HepG2 (cell line): ENCODE measurements around the gene ATP1A1. TPM values are rescaled to one million over a fixed set of nuclear protein-coding genes. Genes with fewer than 3 reads are reported as not detected.

ENCODE experiments used
- GTF3A ChIP-seq: sonication (generic); formaldehyde crosslinking; conservative IDR thresholded peaks from 2 replicates; pipeline ENCODE4 v1.4.0; 2020; ENCODE audit warnings: mild to moderate bottlenecking, missing genetic modification reagents
- HOXA7 ChIP-seq: sonication (generic); formaldehyde crosslinking; IDR thresholded peaks from 2 replicates; pipeline ENCODE4 v1.8.1; 2022; ENCODE audit warnings: mild to moderate bottlenecking, missing genetic modification reagents, moderate library complexity
- NFATC3 ChIP-seq: sonication (generic); formaldehyde crosslinking; IDR thresholded peaks from 2 replicates; pipeline ENCODE4 v1.5.1; 2020; ENCODE audit warnings: mild to moderate bottlenecking, missing genetic modification reagents
- POLR2AphosphoS2 ChIP-seq: IDR thresholded peaks from 2 replicates; pipeline ENCODE4 v1.6.1; 2011; ENCODE audit warnings: low read depth, low read length, improper control_type of control experiment
- ZNF136 ChIP-seq: sonication (generic); formaldehyde crosslinking; IDR thresholded peaks from 2 replicates; pipeline ENCODE4 v1.8.1; 2022; ENCODE audit warnings: low read depth, mild to moderate bottlenecking, moderate library complexity, missing genetic modification reagents
- ZNF256 ChIP-seq: sonication (generic); formaldehyde crosslinking; conservative IDR thresholded peaks from 2 replicates; pipeline ENCODE4 v1.4.0; 2020; ENCODE audit warnings: missing genetic modification reagents
- ZNF317 ChIP-seq: sonication (generic); formaldehyde crosslinking; IDR thresholded peaks from 2 replicates; pipeline ENCODE4 v1.5.0; 2020; ENCODE audit warnings: mild to moderate bottlenecking, missing genetic modification reagents
- ZNF441 ChIP-seq: sonication (generic); formaldehyde crosslinking; IDR thresholded peaks from 2 replicates; pipeline ENCODE4 v1.7.0; 2021; ENCODE audit warnings: missing genetic modification reagents, borderline replicate concordance
- ZNF850 ChIP-seq: sonication (generic); formaldehyde crosslinking; conservative IDR thresholded peaks from 2 replicates; pipeline ENCODE4 v1.9.0; 2021; ENCODE audit warnings: mild to moderate bottlenecking, missing genetic modification reagents
- polyA plus RNA-seq, 8 experiments: library from polyadenylated mRNA; depleted of rRNA in 3 of 8; stranded (reverse) in 7 of 8; unstranded in 1 of 8; fragments of >200 nt; fragmentation: Illumina TruSeq in 4 of 8; extraction: Trizol in 4 of 8; gene quantifications; 2 replicates each; pipeline versions ENCODE4 v1.2.1 to v1.2.3, GENCODE V29; 2011 to 2016; ENCODE audit warnings: low read depth in 4 of 8, missing spikeins in 1 of 8, mixed read lengths in 1 of 8; ENCODE audit not compliant: insufficient read depth in 1 of 8
- total RNA-seq, 5 experiments: library from RNA; depleted of rRNA; stranded (reverse); fragments of >200 nt; fragmentation: Illumina TruSeq; extraction: Trizol; gene quantifications; 2 replicates each; pipeline ENCODE4 v1.2.3, GENCODE V29; 2016; ENCODE audit warnings: low read depth in 1 of 5
- TF ChIP-seq, protein P1 (sequence below): sonication (generic); formaldehyde crosslinking; conservative IDR thresholded peaks from 2 replicates; pipeline ENCODE4 v1.8.1; 2023; ENCODE audit warnings: missing genetic modification reagents
- TF ChIP-seq, protein P2 (sequence below): sonication (generic); formaldehyde crosslinking; IDR thresholded peaks from one replicate; pipeline ENCODE4 v1.5.1; 2020; ENCODE audit warnings: mild to moderate bottlenecking, missing genetic modification reagents; ENCODE audit errors: not compliant biosample characterization
- TF ChIP-seq, protein P3 (sequence below): sonication (generic); formaldehyde crosslinking; IDR thresholded peaks from 2 replicates; pipeline ENCODE4 v1.4.0; 2020; ENCODE audit warnings: mild to moderate bottlenecking, missing genetic modification reagents

The ATP1A1 gene
- total and polyA plus RNA-seq, 2 of the 13 experiments (the other 11 are each of a cell fraction or from before 2014, with no cell fraction given), result 280 to 705 TPM

DNA sequence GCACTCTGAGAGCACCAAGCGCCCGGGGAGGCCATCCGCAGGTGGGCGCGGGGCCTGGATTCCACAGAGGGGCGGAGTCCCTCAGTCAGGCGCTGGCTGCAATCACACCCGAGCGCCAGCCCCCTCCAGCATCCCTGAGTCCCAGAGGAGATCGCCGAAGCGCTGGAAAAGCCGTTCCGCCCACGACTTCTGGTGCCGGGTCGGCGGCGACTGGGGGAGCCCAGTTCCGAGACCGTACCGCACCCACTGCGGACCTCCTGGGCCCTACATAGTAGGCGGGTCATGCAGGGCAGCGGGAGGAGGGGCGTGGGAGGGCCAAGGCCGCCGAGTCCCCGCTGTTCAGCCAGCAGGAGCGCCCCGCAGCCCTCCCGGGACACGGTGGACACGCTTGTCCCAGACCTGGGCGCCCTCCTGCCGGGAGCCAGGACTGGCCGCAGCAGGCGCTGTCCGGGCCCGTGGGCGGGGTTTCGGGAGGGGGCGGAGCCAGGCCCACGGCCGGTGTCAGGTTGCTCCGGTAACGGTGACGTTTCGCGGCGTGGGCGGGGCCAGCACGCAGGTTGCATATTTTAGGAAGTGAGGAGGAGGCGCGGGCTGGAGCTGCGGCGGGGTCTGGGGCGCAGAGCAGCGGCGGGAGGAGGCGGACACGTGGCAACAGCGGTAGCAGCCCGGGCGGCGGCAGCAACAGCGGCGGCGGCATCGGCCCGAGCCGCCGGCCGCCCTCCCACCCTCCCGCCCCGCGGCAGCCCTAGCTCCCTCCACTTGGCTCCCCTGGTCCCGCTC lies at the start of gene ATP1A1 (continued):
- TF ChIP-seq, protein P1, sequence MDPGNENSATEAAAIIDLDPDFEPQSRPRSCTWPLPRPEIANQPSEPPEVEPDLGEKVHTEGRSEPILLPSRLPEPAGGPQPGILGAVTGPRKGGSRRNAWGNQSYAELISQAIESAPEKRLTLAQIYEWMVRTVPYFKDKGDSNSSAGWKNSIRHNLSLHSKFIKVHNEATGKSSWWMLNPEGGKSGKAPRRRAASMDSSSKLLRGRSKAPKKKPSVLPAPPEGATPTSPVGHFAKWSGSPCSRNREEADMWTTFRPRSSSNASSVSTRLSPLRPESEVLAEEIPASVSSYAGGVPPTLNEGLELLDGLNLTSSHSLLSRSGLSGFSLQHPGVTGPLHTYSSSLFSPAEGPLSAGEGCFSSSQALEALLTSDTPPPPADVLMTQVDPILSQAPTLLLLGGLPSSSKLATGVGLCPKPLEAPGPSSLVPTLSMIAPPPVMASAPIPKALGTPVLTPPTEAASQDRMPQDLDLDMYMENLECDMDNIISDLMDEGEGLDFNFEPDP (CRISPR knock-in tag), result no peak
- TF ChIP-seq ZNF850 (CRISPR knock-in tag) (no peak), ZNF317 (no peak), HOXA7 (no peak), ZNF136 (no peak), ZNF441 (CRISPR knock-in tag) (peak; percentile 61; the same call in 1 of the 2 replicates), ZNF256 (CRISPR knock-in tag) (0 out of 2 replicates have a peak, but pooled peaks have one; percentile 37), POLR2AphosphoS2 (no peak), GTF3A (CRISPR knock-in tag) (no peak), NFATC3 (no peak)
- TF ChIP-seq, protein P2, sequence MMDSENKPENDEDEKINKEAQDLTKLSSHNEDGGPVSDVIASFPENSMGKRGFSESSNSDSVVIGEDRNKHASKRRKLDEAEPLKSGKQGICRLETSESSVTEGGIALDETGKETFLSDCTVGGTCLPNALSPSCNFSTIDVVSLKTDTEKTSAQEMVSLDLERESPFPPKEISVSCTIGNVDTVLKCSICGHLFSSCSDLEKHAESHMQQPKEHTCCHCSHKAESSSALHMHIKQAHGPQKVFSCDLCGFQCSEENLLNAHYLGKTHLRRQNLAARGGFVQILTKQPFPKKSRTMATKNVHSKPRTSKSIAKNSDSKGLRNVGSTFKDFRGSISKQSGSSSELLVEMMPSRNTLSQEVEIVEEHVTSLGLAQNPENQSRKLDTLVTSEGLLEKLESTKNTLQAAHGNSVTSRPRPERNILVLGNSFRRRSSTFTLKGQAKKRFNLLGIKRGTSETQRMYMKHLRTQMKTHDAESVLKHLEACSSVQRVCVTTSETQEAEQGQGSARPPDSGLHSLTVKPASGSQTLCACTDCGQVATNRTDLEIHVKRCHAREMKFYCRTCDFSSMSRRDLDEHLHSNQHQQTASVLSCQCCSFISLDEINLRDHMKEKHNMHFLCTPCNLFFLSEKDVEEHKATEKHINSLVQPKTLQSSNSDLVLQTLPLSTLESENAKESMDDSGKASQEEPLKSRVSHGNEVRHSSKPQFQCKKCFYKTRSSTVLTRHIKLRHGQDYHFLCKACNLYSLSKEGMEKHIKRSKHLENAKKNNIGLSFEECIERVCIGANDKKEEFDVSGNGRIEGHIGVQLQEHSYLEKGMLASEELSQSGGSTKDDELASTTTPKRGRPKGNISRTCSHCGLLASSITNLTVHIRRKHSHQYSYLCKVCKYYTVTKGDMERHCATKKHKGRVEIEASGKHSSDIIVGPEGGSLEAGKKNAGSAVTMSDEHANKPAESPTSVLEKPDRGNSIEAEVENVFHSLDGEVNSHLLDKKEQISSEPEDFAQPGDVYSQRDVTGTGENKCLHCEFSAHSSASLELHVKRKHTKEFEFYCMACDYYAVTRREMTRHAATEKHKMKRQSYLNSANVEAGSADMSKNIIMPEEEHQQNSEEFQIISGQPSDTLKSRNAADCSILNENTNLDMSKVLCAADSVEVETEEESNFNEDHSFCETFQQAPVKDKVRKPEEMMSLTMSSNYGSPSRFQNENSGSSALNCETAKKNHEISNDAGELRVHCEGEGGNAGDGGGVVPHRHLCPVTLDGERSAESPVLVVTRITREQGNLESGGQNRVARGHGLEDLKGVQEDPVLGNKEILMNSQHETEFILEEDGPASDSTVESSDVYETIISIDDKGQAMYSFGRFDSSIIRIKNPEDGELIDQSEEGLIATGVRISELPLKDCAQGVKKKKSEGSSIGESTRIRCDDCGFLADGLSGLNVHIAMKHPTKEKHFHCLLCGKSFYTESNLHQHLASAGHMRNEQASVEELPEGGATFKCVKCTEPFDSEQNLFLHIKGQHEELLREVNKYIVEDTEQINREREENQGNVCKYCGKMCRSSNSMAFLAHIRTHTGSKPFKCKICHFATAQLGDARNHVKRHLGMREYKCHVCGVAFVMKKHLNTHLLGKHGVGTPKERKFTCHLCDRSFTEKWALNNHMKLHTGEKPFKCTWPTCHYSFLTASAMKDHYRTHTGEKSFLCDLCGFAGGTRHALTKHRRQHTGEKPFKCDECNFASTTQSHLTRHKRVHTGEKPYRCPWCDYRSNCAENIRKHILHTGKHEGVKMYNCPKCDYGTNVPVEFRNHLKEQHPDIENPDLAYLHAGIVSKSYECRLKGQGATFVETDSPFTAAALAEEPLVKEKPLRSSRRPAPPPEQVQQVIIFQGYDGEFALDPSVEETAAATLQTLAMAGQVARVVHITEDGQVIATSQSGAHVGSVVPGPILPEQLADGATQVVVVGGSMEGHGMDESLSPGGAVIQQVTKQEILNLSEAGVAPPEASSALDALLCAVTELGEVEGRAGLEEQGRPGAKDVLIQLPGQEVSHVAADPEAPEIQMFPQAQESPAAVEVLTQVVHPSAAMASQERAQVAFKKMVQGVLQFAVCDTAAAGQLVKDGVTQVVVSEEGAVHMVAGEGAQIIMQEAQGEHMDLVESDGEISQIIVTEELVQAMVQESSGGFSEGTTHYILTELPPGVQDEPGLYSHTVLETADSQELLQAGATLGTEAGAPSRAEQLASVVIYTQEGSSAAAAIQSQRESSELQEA (CRISPR knock-in tag), result no peak
- TF ChIP-seq, protein P3, sequence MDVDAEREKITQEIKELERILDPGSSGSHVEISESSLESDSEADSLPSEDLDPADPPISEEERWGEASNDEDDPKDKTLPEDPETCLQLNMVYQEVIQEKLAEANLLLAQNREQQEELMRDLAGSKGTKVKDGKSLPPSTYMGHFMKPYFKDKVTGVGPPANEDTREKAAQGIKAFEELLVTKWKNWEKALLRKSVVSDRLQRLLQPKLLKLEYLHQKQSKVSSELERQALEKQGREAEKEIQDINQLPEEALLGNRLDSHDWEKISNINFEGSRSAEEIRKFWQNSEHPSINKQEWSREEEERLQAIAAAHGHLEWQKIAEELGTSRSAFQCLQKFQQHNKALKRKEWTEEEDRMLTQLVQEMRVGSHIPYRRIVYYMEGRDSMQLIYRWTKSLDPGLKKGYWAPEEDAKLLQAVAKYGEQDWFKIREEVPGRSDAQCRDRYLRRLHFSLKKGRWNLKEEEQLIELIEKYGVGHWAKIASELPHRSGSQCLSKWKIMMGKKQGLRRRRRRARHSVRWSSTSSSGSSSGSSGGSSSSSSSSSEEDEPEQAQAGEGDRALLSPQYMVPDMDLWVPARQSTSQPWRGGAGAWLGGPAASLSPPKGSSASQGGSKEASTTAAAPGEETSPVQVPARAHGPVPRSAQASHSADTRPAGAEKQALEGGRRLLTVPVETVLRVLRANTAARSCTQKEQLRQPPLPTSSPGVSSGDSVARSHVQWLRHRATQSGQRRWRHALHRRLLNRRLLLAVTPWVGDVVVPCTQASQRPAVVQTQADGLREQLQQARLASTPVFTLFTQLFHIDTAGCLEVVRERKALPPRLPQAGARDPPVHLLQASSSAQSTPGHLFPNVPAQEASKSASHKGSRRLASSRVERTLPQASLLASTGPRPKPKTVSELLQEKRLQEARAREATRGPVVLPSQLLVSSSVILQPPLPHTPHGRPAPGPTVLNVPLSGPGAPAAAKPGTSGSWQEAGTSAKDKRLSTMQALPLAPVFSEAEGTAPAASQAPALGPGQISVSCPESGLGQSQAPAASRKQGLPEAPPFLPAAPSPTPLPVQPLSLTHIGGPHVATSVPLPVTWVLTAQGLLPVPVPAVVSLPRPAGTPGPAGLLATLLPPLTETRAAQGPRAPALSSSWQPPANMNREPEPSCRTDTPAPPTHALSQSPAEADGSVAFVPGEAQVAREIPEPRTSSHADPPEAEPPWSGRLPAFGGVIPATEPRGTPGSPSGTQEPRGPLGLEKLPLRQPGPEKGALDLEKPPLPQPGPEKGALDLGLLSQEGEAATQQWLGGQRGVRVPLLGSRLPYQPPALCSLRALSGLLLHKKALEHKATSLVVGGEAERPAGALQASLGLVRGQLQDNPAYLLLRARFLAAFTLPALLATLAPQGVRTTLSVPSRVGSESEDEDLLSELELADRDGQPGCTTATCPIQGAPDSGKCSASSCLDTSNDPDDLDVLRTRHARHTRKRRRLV, result peak; percentile 51; the same call in 1 of the 2 replicates
